GM19463 (cell line): ENCODE data around the gene CCR8.
"Not testable (repeated sequence)": the region's sequence is repeated elsewhere in the genome, so short reads cannot be mapped to it uniquely, and the experiment has no call there.

Experiments used
- ATAC-seq: cut with Tn5 transposase; IDR thresholded peaks from one replicate; pipeline ENCODE4 v1.9.1; 2021; ENCODE audit warnings: mild to moderate bottlenecking, moderate library complexity; ENCODE audit not compliant: unreplicated experiment

Gene CCR8

GRCh38 chr3:39313289-39313688 lies 16.2 kb upstream of the CCR8 start:
- ATAC-seq, result no peak

GRCh38 chr3:39315420-39315819 lies 14.1 kb upstream of the CCR8 start:
- no peak for ATAC-seq

GRCh38 chr3:39317571-39318169 lies 11.8 kb upstream of the CCR8 start:
- ATAC-seq, result no peak

GRCh38 chr3:39318301-39318700 lies 11.2 kb upstream of the CCR8 start:
- no peak for ATAC-seq

GRCh38 chr3:39319249-39319648 lies 10.3 kb upstream of the CCR8 start:
- no peak for ATAC-seq

GRCh38 chr3:39321574-39321983 lies 7.9 kb upstream of the CCR8 start:
- not testable (repeated sequence) for ATAC-seq

- ATAC-seq, result not testable (repeated sequence)
These were observed 7.2 kb upstream of the CCR8 start for GRCh38 chr3:39322209-39322715.

- no peak for ATAC-seq
These were observed 6.6 kb upstream of the CCR8 start for GRCh38 chr3:39322936-39323335.

- no peak for ATAC-seq
These were observed 6.0 kb upstream of the CCR8 start for GRCh38 chr3:39323494-39323893.

- no peak for ATAC-seq
These were observed 4.3 kb upstream of the CCR8 start for GRCh38 chr3:39325236-39325635.

- peak; percentile 4 for ATAC-seq
These were observed 2.3 kb upstream of the CCR8 start for GRCh38 chr3:39327053-39327745.

GRCh38 chr3:39327746-39328349 lies 1.7 kb upstream of the CCR8 start:
- peak; percentile 71 for ATAC-seq

GRCh38 chr3:39330824-39331223 lies 1.3 kb downstream of the CCR8 start:
- ATAC-seq, result no peak

GRCh38 chr3:39332525-39332924 lies 3.0 kb downstream of the CCR8 start:
- ATAC-seq, result no peak

- ATAC-seq, result no peak
These were observed 4.1 kb downstream of the CCR8 start for GRCh38 chr3:39333607-39334006.

- no peak for ATAC-seq
These were observed 4.7 kb downstream of the CCR8 start for GRCh38 chr3:39334205-39334604.

- ATAC-seq, result no peak
These were observed 8.7 kb downstream of the CCR8 start for GRCh38 chr3:39338201-39338600.

- ATAC-seq, result no peak
These were observed 9.6 kb downstream of the CCR8 start for GRCh38 chr3:39339086-39339485.

- no peak for ATAC-seq
These were observed 13.7 kb downstream of the CCR8 start for GRCh38 chr3:39343076-39343717.

- no peak for ATAC-seq
These were observed 14.3 kb downstream of the CCR8 start for GRCh38 chr3:39343760-39344159.

GRCh38 chr3:39344746-39345344 lies 15.3 kb downstream of the CCR8 start:
- no peak for ATAC-seq
